ENCODE results near the gene BCKDHB.

BCKDHB gene

DNA sequence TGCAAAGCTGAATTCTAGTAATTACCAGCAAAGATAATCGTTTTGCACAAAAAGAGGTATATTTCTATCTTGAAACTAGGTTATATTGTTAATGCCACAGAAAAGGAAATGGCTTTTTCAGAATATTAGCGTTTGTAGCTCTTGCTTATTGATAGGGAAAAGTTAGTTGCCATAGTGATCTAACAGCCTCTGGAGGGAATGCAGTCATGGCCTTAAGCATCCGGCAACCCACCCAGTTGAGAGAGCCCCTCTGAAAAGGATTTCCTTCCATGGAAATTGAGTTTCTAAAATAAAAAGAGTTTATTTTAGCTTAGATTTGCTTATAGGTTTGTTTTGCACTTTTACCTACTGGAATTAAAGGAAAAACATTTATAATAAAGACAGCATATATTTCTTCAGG lies 224.5 kb downstream of the BCKDHB start:
- H3K9me3 Mint-ChIP-seq, result no peaks in the 10 kb centered on the region
- H3K27ac Mint-ChIP-seq, result no peak overlapping the region
- H3K4me3 Mint-ChIP-seq, result no peak overlapping the region
- no peaks in the 10 kb centered on the region for H3K36me3 Mint-ChIP-seq (ENCODE audit: low read depth)
- H3K4me1 Mint-ChIP-seq (ENCODE audit: low read depth), result no peaks in the 10 kb centered on the region
- H3K27me3 Mint-ChIP-seq (ENCODE audit: low read depth), result no peaks in the 10 kb centered on the region

DNA sequence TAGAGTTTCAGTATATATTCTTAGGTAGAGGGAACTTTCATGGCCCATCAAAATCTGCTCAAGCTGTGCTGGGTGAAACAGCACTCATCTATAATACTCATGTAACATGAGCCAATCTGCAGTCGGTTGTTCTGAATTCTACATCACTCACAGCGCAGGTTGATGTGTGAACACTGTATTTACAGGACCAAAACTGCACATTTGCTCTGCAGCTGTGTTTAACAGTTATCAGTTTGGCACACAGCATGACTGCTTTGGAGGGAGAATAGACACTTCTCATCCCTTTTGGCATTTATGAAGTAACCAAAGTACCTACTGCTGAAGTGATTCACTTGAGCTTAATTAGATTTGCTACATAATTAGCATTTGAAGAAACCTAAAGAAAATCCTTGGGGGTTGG lies 225.1 kb downstream of the BCKDHB start:
- H3K27me3 Mint-ChIP-seq (ENCODE audit: low read depth), result no peaks in the 10 kb centered on the region
- no peaks in the 10 kb centered on the region for H3K4me1 Mint-ChIP-seq (ENCODE audit: low read depth)
- H3K27ac Mint-ChIP-seq, result no peak overlapping the region
- no peak overlapping the region for H3K4me3 Mint-ChIP-seq
- H3K9me3 Mint-ChIP-seq, result no peaks in the 10 kb centered on the region
- no peaks in the 10 kb centered on the region for H3K36me3 Mint-ChIP-seq (ENCODE audit: low read depth)

DNA sequence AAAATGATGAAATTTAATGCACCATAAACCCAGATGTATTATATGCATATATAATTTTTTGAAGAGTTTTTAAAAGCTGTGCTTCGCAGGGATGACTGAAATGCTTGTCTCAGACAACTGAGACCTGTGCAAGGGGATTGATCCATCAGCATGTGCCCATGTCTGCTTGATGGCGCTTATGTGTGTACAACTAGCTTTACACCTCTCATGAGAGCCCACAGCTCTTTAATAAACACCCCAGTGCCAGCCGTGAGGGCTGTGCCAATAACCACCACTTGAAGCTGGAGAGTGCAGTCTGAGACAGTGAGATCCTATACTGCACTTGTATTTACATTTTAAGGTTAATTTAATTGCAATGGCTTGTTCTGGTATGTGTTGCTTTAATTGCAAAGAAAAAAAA lies 225.5 kb downstream of the BCKDHB start:
- Mint-ChIP-seq H3K4me3 (no peak overlapping the region), H3K4me1 (ENCODE audit: low read depth) (no peaks in the 10 kb centered on the region)

DNA sequence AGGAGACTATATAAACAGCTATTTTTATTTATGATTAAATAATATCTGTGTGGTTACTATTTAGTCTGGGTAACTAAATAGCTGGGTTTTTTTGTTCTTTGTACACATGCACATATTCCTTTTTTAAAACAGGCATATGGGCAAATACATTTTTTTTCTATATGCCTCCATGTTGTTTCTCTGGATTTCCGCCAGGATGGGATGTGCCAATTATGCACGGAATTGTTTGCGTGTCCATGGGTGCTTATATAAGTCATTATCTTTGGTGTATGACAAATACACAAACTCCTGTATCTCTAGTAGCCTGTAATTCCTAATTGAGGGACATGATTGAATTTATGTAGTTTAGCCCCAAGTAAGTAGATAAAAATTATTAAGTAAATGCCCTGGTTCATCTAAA lies 226.9 kb downstream of the BCKDHB start:
- H3K4me1 Mint-ChIP-seq (ENCODE audit: low read depth), result no peaks in the 10 kb centered on the region
- no peak overlapping the region for H3K4me3 Mint-ChIP-seq
- no peaks in the 10 kb centered on the region for H3K36me3 Mint-ChIP-seq (ENCODE audit: low read depth)
- no peaks in the 10 kb centered on the region for H3K9me3 Mint-ChIP-seq
- no peaks in the 10 kb centered on the region for H3K27me3 Mint-ChIP-seq (ENCODE audit: low read depth)
- no peak overlapping the region for H3K27ac Mint-ChIP-seq

More for the DNA sequence above, 225.5 kb downstream of the BCKDHB start:
- no peaks in the 10 kb centered on the region for H3K27me3 Mint-ChIP-seq (ENCODE audit: low read depth)
- H3K27ac Mint-ChIP-seq, result no peak overlapping the region
- H3K9me3 Mint-ChIP-seq, result no peaks in the 10 kb centered on the region
- H3K36me3 Mint-ChIP-seq (ENCODE audit: low read depth), result no peaks in the 10 kb centered on the region

DNA sequence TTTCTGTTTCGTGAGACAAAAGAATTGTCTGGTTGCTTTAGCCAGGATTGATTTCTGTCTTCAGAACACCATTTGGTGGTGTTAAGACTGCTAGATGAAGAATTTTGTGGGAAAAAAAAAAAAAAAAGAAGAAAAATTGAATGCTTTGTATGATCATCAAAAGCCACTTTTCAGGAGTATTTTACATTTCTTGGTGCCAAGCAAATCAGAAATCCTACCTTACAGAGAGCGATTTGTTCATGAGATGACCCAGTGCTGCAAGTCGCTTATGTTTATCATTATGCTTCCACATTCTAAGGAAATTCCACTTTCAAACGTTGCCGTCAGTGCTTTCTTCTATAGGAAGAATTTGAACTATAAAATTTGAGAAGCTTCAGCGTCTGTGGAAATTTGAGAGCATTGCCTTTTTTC lies 228.7 kb downstream of the BCKDHB start:
- no peaks in the 10 kb centered on the region for H3K9me3 Mint-ChIP-seq
- no peaks in the 10 kb centered on the region for H3K4me1 Mint-ChIP-seq (ENCODE audit: low read depth)
- H3K27me3 Mint-ChIP-seq (ENCODE audit: low read depth), result no peaks in the 10 kb centered on the region
- H3K4me3 Mint-ChIP-seq, result no peak overlapping the region
- no peaks in the 10 kb centered on the region for H3K36me3 Mint-ChIP-seq (ENCODE audit: low read depth)
- no peak overlapping the region for H3K27ac Mint-ChIP-seq

DNA sequence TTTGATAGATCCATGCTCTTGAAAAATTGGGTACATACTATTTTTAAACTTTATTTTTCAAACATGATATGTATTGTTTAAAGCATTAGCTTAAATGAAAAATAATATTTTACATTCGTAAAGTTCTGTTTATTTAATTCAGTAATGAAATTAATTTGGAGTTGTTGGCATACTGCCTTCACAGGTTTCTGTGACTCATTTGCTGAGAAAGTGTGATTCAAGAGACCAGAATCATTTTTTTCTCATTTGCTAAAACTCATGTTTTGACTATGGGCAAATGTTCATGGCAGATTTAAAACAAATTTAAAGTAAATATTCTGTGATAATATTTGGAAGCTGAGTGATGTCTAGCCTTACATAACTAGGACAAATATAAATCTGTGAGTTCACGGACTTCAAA lies 230.4 kb downstream of the BCKDHB start:
- Mint-ChIP-seq H3K4me3 (no peak overlapping the region), H3K27me3 (ENCODE audit: low read depth) (no peaks in the 10 kb centered on the region), H3K9me3 (no peaks in the 10 kb centered on the region), H3K36me3 (ENCODE audit: low read depth) (no peaks in the 10 kb centered on the region), H3K4me1 (ENCODE audit: low read depth) (no peaks in the 10 kb centered on the region), H3K27ac (no peak overlapping the region)

DNA sequence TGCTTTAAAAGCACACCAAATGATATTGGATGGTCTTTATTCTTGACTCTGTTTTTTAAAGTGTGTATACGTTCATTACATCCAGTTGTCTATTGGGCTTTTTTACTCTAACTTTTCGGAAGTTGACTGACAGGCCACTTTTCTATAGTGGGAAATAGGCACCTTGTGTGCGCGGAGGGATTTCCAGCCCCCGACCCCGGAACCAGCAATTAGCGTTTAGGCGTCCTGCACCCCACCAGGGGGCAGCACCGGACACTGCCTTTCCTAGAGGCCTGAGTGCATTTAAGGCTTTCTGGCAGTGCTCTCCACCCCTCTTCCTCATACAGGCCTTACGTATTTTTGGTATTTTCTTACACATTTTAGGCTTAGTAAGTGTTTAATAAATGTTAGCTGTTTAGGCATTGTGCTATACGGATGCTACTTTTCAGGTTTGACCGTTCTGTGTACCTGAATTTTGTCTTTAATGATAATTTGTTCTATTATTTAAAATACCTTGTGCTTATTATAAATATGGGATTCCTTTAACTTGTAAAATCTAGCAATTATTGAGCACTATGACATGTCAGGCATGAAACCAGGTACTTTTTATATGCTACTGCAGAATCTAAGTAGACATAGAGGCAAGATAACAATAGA lies 231.8 kb downstream of the BCKDHB start:
- Mint-ChIP-seq H3K4me3 (no peak overlapping the region), H3K9me3 (no peaks in the 10 kb centered on the region), H3K27me3 (ENCODE audit: low read depth) (no peaks in the 10 kb centered on the region), H3K27ac (no peak overlapping the region), H3K4me1 (ENCODE audit: low read depth) (no peaks in the 10 kb centered on the region), H3K36me3 (ENCODE audit: low read depth) (no peaks in the 10 kb centered on the region)

DNA sequence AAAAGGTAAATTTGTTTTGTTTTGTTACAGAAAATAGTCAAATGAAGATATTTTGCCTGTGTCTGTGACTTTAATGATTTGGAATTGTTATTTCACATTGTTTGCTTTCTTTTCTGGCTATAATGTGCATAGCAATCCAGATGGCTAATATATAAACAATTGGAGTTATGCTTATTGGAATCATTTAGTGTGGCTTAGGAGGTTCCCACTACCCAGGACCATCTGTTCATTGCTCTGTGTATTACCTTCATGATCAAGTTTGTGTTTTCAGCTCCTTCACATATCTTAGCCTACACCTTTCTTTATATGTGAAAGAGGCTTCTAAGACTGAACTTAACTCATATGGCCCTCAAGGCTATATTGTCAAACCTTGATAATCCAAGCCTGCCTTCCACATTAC lies 232.9 kb downstream of the BCKDHB start:
- no peak overlapping the region for H3K27ac Mint-ChIP-seq
- H3K36me3 Mint-ChIP-seq (ENCODE audit: low read depth), result no peaks in the 10 kb centered on the region
- no peak overlapping the region for H3K4me3 Mint-ChIP-seq
- no peaks in the 10 kb centered on the region for H3K27me3 Mint-ChIP-seq (ENCODE audit: low read depth)
- no peaks in the 10 kb centered on the region for H3K4me1 Mint-ChIP-seq (ENCODE audit: low read depth)
- no peaks in the 10 kb centered on the region for H3K9me3 Mint-ChIP-seq

DNA sequence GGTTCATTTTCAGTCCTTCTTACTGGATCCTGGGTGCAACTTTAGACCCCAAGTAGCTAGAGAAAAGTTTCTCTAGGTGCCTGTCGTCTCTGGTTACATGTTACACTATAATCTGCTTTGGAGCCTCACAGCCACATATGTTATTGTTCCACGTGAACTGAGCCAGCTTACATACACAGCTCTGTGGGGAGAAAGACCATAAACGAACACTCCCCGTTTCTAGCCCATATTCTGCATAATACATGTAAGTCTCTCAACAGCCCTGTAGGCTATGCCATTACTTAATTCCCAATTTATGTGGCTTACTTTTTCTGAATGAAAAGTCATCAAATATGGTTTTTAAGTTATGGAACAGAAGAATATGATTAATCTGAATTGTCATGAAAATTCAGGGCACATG lies 233.8 kb downstream of the BCKDHB start:
- Mint-ChIP-seq H3K27me3 (ENCODE audit: low read depth) (no peaks in the 10 kb centered on the region), H3K9me3 (no peaks in the 10 kb centered on the region), H3K4me3 (no peak overlapping the region), H3K27ac (no peak overlapping the region), H3K4me1 (ENCODE audit: low read depth) (no peaks in the 10 kb centered on the region), H3K36me3 (ENCODE audit: low read depth) (no peaks in the 10 kb centered on the region)

DNA sequence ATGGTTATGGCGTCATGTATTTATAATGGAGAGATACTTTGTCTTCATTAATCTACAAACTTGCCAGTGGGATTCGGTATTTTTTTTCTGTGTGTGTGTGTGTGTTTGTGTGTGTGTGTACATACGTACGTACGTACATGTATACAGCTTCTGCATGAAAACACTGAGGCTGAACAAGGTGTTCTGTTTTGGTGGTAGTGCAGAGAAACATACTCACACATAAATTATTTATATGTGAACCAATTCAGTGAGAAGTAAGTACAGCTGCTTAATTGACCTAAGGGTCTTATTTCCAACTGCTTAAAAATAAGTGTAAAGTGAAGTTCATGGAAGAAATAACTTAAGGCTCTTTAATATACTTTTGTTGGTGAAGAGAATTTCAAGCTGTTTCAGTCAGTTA lies 234.2 kb downstream of the BCKDHB start:
- no peaks in the 10 kb centered on the region for H3K9me3 Mint-ChIP-seq

DNA sequence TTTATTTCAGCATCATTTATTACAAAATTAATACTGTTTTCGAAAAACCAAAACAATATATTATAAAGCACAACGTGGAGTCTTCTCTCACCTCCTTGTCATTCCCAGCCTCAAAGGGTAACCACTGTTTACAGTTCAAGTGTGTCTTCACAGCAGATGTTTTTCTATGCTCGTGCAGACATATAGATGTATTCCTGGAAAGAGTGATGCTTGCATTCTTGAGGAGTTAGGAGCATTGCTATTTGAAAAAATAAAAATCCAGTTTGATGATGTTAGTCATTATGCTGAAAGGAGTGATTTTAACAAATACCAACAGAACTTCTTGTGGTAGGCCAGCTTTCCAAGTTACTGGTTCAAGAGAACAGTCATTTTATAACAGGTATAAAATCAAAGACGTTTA lies 234.9 kb downstream of the BCKDHB start:
- Mint-ChIP-seq H3K4me3 (no peak overlapping the region), H3K27me3 (ENCODE audit: low read depth) (no peaks in the 10 kb centered on the region), H3K4me1 (ENCODE audit: low read depth) (no peaks in the 10 kb centered on the region), H3K36me3 (ENCODE audit: low read depth) (no peaks in the 10 kb centered on the region), H3K27ac (no peak overlapping the region), H3K9me3 (no peaks in the 10 kb centered on the region)

More for the DNA sequence above, 234.2 kb downstream of the BCKDHB start:
- Mint-ChIP-seq H3K4me1 (ENCODE audit: low read depth) (no peaks in the 10 kb centered on the region), H3K4me3 (no peak overlapping the region), H3K27me3 (ENCODE audit: low read depth) (no peaks in the 10 kb centered on the region), H3K36me3 (ENCODE audit: low read depth) (no peaks in the 10 kb centered on the region), H3K27ac (no peak overlapping the region)

DNA sequence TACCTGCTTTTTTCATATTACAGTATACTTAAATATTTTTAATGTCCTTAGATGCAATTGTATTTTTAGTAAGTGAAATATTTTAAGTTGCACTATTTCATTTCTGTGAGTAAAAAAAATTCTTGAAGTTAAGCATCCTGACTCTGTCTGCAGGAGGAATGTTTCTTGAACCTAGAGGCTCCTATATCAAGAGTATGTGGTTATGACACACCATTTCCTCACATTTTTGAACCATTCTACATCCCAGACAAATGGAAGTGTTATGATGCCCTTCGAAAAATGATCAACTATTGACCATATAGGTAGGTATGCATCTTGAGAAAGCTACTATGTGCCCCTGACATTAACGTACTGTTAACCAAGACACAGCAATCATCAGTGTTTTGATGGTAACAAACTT lies 237.0 kb downstream of the BCKDHB start:
- Mint-ChIP-seq H3K4me1 (ENCODE audit: low read depth) (no peaks in the 10 kb centered on the region), H3K9me3 (no peaks in the 10 kb centered on the region), H3K4me3 (no peak overlapping the region), H3K36me3 (ENCODE audit: low read depth) (no peaks in the 10 kb centered on the region), H3K27ac (no peak overlapping the region), H3K27me3 (ENCODE audit: low read depth) (no peaks in the 10 kb centered on the region)

DNA sequence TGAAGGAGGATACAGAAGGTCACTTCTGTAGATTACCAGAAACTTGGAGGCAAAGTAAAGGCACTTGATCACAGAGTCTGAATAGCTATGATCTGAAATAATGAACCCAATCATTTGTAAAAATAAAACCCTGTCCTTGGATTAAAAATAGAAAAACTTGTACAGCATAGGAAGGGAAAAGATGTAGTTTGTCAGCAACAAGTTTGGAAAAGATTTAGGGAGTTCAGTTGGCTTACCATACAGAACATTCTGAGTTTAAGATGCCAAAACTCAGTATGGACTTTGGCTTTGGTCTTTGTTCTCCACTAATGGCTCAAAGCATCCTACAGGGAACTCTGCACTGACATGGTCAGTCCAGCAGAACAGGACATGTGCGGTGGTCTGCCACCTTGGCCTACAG lies 240.6 kb downstream of the BCKDHB start:
- Mint-ChIP-seq H3K27ac (no peak overlapping the region), H3K4me1 (ENCODE audit: low read depth) (no peaks in the 10 kb centered on the region), H3K36me3 (ENCODE audit: low read depth) (no peaks in the 10 kb centered on the region), H3K9me3 (no peaks in the 10 kb centered on the region), H3K27me3 (ENCODE audit: low read depth) (no peaks in the 10 kb centered on the region), H3K4me3 (no peak overlapping the region)

DNA sequence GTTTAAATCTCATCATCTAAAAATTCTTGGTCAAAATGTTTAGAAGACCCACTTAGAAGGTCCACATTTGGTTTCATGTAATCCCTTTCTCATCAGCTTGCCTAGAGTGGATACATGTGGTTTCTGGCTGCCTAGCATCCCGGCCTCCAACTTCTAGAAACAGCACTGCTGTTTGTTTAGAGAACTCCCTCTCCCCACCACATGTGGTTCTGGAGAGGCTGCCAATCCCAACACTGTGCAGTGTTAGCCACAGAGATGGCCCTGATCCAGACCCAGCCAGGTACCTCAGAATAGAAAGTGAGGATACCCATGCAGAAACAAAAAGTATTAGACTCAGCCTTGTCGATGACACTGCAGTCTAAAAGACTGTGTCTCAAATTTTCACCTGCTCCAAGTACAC lies 241.8 kb downstream of the BCKDHB start:
- Mint-ChIP-seq H3K27me3 (ENCODE audit: low read depth) (no peaks in the 10 kb centered on the region), H3K27ac (no peak overlapping the region), H3K36me3 (ENCODE audit: low read depth) (no peaks in the 10 kb centered on the region), H3K9me3 (no peaks in the 10 kb centered on the region), H3K4me3 (no peak overlapping the region), H3K4me1 (ENCODE audit: low read depth) (no peaks in the 10 kb centered on the region)

DNA sequence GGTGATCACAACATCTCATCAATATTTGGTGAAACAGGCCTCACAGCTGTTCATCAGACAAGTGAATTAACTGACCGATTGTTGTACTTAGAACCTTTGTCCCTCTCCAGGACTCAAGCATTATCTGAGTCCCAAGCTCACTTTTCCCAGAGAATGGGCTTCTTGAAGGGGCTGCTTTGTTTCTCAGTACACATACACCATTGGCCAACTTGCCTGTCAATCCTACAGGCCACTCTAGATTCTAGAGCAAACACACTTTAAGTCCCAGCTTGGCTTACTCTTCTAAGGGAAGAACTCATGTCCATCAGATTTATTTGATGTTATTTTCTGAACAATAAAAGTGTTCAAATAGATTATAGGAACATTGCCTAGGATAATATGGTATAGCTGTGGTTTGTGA lies 249.5 kb downstream of the BCKDHB start:
- H3K36me3 Mint-ChIP-seq (ENCODE audit: low read depth), result no peaks in the 10 kb centered on the region
- no peak overlapping the region for H3K4me3 Mint-ChIP-seq
- no peaks in the 10 kb centered on the region for H3K9me3 Mint-ChIP-seq
- no peaks in the 10 kb centered on the region for H3K4me1 Mint-ChIP-seq (ENCODE audit: low read depth)
- no peak overlapping the region for H3K27ac Mint-ChIP-seq
- no peaks in the 10 kb centered on the region for H3K27me3 Mint-ChIP-seq (ENCODE audit: low read depth)

DNA sequence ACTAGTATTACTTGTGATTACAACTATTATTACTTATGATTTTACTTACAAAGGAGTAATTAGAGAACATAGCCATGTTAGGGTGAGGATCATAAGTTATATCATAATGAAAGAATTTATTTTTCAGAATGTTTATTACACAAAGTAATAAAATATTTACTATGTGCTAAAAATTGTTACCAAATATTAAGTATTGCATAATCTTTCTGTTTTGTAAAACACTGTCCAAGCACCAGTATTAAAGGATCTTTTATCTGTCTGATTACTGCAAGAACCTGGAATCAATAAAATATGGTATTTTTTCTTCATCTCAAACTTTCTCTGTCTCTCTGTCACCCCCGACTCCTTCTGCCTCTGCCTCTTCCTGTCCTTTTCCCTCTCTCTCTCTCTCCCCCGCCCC lies 250.1 kb downstream of the BCKDHB start:
- Mint-ChIP-seq H3K9me3 (no peaks in the 10 kb centered on the region), H3K27me3 (ENCODE audit: low read depth) (no peaks in the 10 kb centered on the region), H3K4me1 (ENCODE audit: low read depth) (no peaks in the 10 kb centered on the region), H3K4me3 (no peak overlapping the region), H3K27ac (no peak overlapping the region), H3K36me3 (ENCODE audit: low read depth) (no peaks in the 10 kb centered on the region)
